Astrocyte of the hippocampus (primary cell): ENCODE measurements around the gene SSUH2.
A peak's percentile ranks its signal among the peaks of the same experiment; 100 is the strongest.
"Not testable (repeated sequence)": the region's sequence is repeated elsewhere in the genome, so short reads cannot be mapped to it uniquely, and the experiment has no call there.

Experiments
- DNase-seq: peaks from one replicate; pipeline ENCODE4 v3.0.0; 2011; ENCODE audit warnings: low read depth, low spot score

Gene SSUH2

GRCh38 chr3:8659242-8659641 lies 14.6 kb upstream of the SSUH2 start:
- DNase-seq, result no peak

- peak; percentile 96 for DNase-seq
Measured at GRCh38 chr3:8658306-8659212, 14.0 kb upstream of the SSUH2 start.

GRCh38 chr3:8657804-8658305 lies 13.3 kb upstream of the SSUH2 start:
- no peak for DNase-seq

- no peak for DNase-seq
Measured at GRCh38 chr3:8656240-8656639, 11.6 kb upstream of the SSUH2 start.

- DNase-seq, result no peak
Measured at GRCh38 chr3:8655387-8655835, 10.8 kb upstream of the SSUH2 start.

GRCh38 chr3:8654572-8655329 lies 10.2 kb upstream of the SSUH2 start:
- not testable (repeated sequence) for DNase-seq

GRCh38 chr3:8653800-8654408 lies 9.3 kb upstream of the SSUH2 start:
- no peak for DNase-seq

GRCh38 chr3:8652324-8652987 lies 7.9 kb upstream of the SSUH2 start:
- no peak for DNase-seq

GRCh38 chr3:8651418-8652323 lies 7.1 kb upstream of the SSUH2 start:
- DNase-seq, result no peak

GRCh38 chr3:8650583-8651416 lies 6.2 kb upstream of the SSUH2 start:
- no peak for DNase-seq

- DNase-seq, result no peak
Measured at GRCh38 chr3:8649757-8650156, 5.2 kb upstream of the SSUH2 start.

- DNase-seq, result no peak
Measured at GRCh38 chr3:8648909-8649741, 4.5 kb upstream of the SSUH2 start.

- DNase-seq, result no peak
Measured at GRCh38 chr3:8647137-8647985, 2.8 kb upstream of the SSUH2 start.

GRCh38 chr3:8646313-8646938 lies 1.8 kb upstream of the SSUH2 start:
- no peak for DNase-seq

GRCh38 chr3:8645712-8646111 lies 1.1 kb upstream of the SSUH2 start:
- DNase-seq, result no peak

GRCh38 chr3:8643693-8644365 lies 769 bp downstream of the SSUH2 start:
- DNase-seq, result no peak

- no peak for DNase-seq
Measured at GRCh38 chr3:8642001-8642400, 2.6 kb downstream of the SSUH2 start.
